Mesodermal cell (in vitro differentiated cells): ENCODE measurements around the gene C2CD4A.

Experiments used
- H3K27ac ChIP-seq: 2 replicates; pipeline ENCODE4 v1.7.0; 2013; ENCODE audit warnings: mild to moderate bottlenecking, low read depth, low read length, moderate library complexity; ENCODE audit not compliant: severe bottlenecking
- H3K36me3 ChIP-seq: 2 replicates; pipeline ENCODE4 v1.7.1; 2013; ENCODE audit warnings: mild to moderate bottlenecking, low read length, moderate library complexity; ENCODE audit not compliant: control insufficient read depth, insufficient read depth
- H3K4me1 ChIP-seq: one replicate; pipeline ENCODE4 v1.7.1; 2013; ENCODE audit warnings: mild to moderate bottlenecking, low read length; ENCODE audit not compliant: insufficient read depth, control insufficient read depth, poor library complexity, severe bottlenecking
- H3K4me3 ChIP-seq: 2 replicates; pipeline ENCODE4 v1.7.0; 2013; ENCODE audit warnings: low read length, control low read depth, mild to moderate bottlenecking; ENCODE audit not compliant: insufficient read depth, poor library complexity, severe bottlenecking; ENCODE audit errors: extremely low read depth
- H3K9me3 ChIP-seq: 2 replicates; pipeline ENCODE4 v1.7.1; 2013; ENCODE audit warnings: mild to moderate bottlenecking, low read length, moderate library complexity; ENCODE audit not compliant: control insufficient read depth
- WGBS, 2 experiments: methylation state at CpG; one replicate each; pipeline ENCODE4 v1.1.5; 2013; ENCODE audit warnings: missing lambda C conversion rate in 2 of 2; ENCODE audit not compliant: insufficient coverage in 2 of 2; 5-methylcytosine and 5-hydroxymethylcytosine counted together

The C2CD4A gene

DNA sequence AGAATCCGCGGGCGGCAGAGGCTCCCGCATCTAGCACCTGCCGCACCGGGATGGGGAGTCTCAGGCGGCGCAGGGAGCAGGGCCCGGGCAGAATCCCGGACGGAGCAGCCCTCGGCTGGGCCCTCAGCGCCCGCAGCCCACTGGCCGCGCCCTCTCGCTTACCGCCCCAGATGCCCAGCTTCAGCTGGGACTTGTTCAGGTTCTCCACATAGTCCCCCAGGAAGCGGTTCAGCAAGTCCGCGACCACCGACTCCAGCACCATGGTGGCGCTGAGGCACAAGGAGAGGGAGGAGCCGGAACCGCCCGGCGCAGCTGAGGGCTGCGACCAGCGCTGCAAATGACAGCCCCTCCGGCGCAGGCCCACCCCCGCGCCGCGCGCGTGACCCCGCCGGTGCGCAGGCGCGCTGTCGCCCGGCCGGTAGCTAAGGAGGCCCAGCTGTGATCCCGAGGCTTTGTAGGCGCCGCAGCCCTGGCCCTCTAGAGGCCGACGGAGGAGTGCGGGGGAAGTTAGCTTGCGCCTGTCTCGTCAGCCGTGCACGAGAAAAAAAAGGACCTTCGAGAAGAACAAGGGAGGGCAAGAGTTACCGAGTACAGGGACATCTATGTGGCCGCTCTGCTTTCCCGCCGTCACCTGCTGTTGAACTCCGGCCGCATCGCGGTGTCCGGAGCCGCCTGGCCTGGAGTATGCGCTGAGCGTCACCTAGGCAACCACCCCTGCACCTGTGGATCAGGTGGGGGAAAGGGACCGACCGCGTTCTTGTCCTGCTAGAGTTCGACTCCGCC lies 6.5 kb upstream of the C2CD4A start, which contains the start of gene VPS13C:
Gene VPS13C, minus strand, starts transcription at position 335 of the 783 bp plus-strand sequence. Its CDS starts 73 bp downstream, at position 262.
- WGBS, 2 experiments, result 0 to 1% methylated on average over 57 to 66 of the region's 73 CpGs

GRCh38 chr15:62060896-62061280 lies 5.9 kb upstream of the C2CD4A start:
- H3K9me3 ChIP-seq, result no peaks in the 10 kb centered on the region
- H3K27ac ChIP-seq, result no peak overlapping the region
- no peaks in the 10 kb centered on the region for H3K4me1 ChIP-seq
- H3K4me3 ChIP-seq, result peak overlapping the region; percentile 79
- no peaks in the 10 kb centered on the region for H3K36me3 ChIP-seq
- WGBS, 2 experiments, result 22 to 33% methylated on average over 6 of the region's 12 CpGs

More for the DNA sequence above, 6.5 kb upstream of the C2CD4A start, which contains the start of gene VPS13C:
- H3K36me3 ChIP-seq, result no peaks in the 10 kb centered on the region
- peak within 1 kb of the TSS; percentile 30 for H3K27ac ChIP-seq
- H3K9me3 ChIP-seq, result no peaks in the 10 kb centered on the region
- H3K4me3 ChIP-seq, result peak within 1 kb of the TSS; percentile 79
- no peaks in the 10 kb centered on the region for H3K4me1 ChIP-seq

- 82 to 88% methylated on average over 4 of the region's 6 CpGs for WGBS, 2 experiments
- no peak overlapping the region for H3K27ac ChIP-seq
- H3K36me3 ChIP-seq, result no peaks in the 10 kb centered on the region
Measured at GRCh38 chr15:62063825-62064635, 2.7 kb upstream of the C2CD4A start.

GRCh38 chr15:62067448-62068044 lies 769 bp downstream of the C2CD4A start:
- Histone ChIP-seq H3K4me1 (no peaks in the 10 kb centered on the region), H3K4me3 (peak overlapping the region; percentile 21), H3K9me3 (no peaks in the 10 kb centered on the region), H3K27ac (no peak overlapping the region), H3K36me3 (no peaks in the 10 kb centered on the region)
- WGBS, 2 experiments, result 2 to 3% methylated on average over 33 to 57 of the region's 62 CpGs

More at GRCh38 chr15:62063825-62064635, 2.7 kb upstream of the C2CD4A start:
- H3K9me3 ChIP-seq, result no peaks in the 10 kb centered on the region
- no peak overlapping the region for H3K4me3 ChIP-seq
- H3K4me1 ChIP-seq, result no peaks in the 10 kb centered on the region

- WGBS, 2 experiments, result 1 to 2% methylated on average over 69 to 95 of the region's 103 CpGs
- peak overlapping the region; percentile 29 for H3K4me3 ChIP-seq
Measured at GRCh38 chr15:62068071-62068809, 1.5 kb downstream of the C2CD4A start.

DNA sequence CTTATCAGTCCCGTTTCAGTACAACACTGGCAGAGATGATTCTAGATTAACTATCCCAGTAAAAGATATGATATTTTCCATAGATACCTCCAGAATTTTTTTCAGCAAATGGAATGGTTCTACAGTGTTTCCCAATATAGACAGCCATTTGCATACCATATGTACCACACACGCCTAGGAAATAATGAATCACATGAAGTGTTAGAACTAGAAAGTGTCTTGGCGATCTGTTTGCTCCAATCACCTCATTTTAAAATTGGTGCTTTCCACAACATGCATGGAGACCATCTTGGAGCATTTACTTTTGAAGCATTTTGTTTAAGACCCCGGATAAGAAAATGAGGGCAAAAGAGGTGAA lies 2.0 kb downstream of the C2CD4A start:
- Histone ChIP-seq H3K4me3 (peak overlapping the region; percentile 29), H3K9me3 (no peaks in the 10 kb centered on the region), H3K4me1 (no peaks in the 10 kb centered on the region), H3K36me3 (no peaks in the 10 kb centered on the region), H3K27ac (no peak overlapping the region)
- 69 to 90% methylated on average over 2 to 3 of the region's 4 CpGs for WGBS, 2 experiments

More at GRCh38 chr15:62068071-62068809, 1.5 kb downstream of the C2CD4A start:
- no peak overlapping the region for H3K27ac ChIP-seq
- no peaks in the 10 kb centered on the region for H3K4me1 ChIP-seq
- no peaks in the 10 kb centered on the region for H3K9me3 ChIP-seq
- no peaks in the 10 kb centered on the region for H3K36me3 ChIP-seq

- no peaks in the 10 kb centered on the region for H3K4me1 ChIP-seq
- WGBS, 2 experiments, result 96% methylated on average over 3 of the region's 5 CpGs; no CpG with 5 or more reads in 1 of the 2 experiments
- no peaks in the 10 kb centered on the region for H3K36me3 ChIP-seq
- no peak overlapping the region for H3K27ac ChIP-seq
- no peak overlapping the region for H3K4me3 ChIP-seq
- no peaks in the 10 kb centered on the region for H3K9me3 ChIP-seq
Measured at GRCh38 chr15:62069551-62069950, 2.8 kb downstream of the C2CD4A start.

DNA sequence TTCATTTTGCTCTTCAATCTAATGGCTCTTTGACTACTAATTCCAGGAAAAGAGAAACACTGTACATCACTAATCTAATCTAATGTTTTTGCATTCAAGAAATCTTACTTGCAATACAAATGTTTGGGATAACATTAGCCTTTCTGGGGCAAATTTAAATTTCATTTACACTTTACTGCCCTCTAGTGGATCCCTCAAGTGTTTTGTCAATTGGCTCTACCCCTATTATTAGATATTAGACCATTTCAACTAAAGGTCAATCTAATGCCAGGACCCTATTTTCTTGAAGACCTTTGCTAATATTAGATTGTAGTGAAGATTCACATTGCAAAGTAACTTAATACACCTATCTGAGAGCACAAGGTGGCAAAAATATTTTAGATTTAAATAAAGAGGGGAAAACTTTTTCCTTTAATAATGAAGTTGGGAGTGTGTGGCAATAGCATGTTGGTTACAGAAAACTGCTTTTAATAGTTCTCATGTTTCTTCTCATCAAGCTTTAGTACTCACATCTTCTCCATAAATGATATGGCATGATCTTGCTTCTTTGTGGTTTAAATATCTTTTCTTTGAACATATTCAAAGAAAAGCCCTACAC lies 5.0 kb downstream of the C2CD4A start:
- Histone ChIP-seq H3K4me3 (no peak overlapping the region), H3K27ac (no peak overlapping the region), H3K9me3 (no peaks in the 10 kb centered on the region), H3K36me3 (no peaks in the 10 kb centered on the region), H3K4me1 (no peaks in the 10 kb centered on the region)

DNA sequence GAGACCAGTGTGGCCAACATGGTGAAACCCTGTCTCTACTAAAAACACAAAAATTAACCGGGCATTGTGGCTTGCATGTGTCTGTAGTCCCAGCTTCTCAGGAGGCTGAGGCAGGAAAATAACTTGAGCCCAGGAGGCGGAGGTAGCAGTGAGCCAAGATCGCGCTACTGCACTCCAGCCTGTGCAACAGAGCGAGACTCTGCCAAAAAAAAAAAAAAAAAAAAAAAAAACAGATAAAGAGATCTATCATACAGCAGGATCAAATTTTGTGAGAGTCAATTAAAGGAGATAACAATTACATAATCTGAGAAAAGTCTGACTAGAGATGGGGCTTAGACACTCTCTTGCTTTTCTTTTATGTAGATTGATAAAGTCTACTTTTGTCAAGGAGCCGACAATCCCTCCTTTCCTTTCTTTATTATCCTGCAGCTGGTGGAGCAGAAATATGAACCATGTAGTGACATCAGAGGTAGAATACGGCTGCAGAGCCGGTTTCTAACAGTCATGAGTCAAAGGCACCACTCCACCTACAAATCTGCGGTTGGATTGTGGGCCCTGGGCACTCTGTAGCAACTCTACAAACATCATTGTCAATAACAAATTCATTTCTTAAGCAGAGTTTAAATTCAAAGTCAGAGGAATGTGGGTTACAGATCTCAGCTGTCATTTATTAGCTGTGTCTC lies 9.0 kb downstream of the C2CD4A start:
- Histone ChIP-seq H3K36me3 (no peaks in the 10 kb centered on the region), H3K4me1 (no peaks in the 10 kb centered on the region), H3K4me3 (no peak overlapping the region), H3K9me3 (no peaks in the 10 kb centered on the region), H3K27ac (no peak overlapping the region)
- 83 to 94% methylated on average over 2 to 3 of the region's 9 CpGs for WGBS, 2 experiments
